OCI-LY1 (cell line): ENCODE results near the gene AP2B1.
"Not testable (repeated sequence)": the region's sequence is repeated elsewhere in the genome, so short reads cannot be mapped to it uniquely, and the experiment has no call there.

Source experiments
- H2AFZ ChIP-seq: fragments of 200-600 bp; sonication (generic), shearing (Covaris generic); 2 replicates; pipeline ENCODE4 v1.6.0; 2014; ENCODE audit warnings: antibody characterized with exemption, mild to moderate bottlenecking, low read length
- H3F3A ChIP-seq: fragments of 200-600 bp; sonication (generic), shearing (Covaris generic); 2 replicates; pipeline ENCODE4 v1.6.0; 2014; ENCODE audit warnings: mild to moderate bottlenecking, antibody characterized with exemption, low read length, moderate library complexity; ENCODE audit not compliant: insufficient read depth
- H3K27ac ChIP-seq: fragments of 200-600 bp; sonication (generic); 2 replicates; pipeline ENCODE4 v1.5.1; 2014; ENCODE audit warnings: low read length, mixed run types, mild to moderate bottlenecking, low read depth; ENCODE audit not compliant: poor library complexity, severe bottlenecking
- H3K27me3 ChIP-seq: fragments of 200-600 bp; sonication (generic); 2 replicates; pipeline ENCODE4 v1.6.0; 2014; ENCODE audit warnings: antibody characterized with exemption, mild to moderate bottlenecking, low read length, moderate library complexity; ENCODE audit not compliant: insufficient read depth
- H3K36me3 ChIP-seq: fragments of 200-600 bp; sonication (generic); 2 replicates; pipeline ENCODE4 v1.6.1; 2014; ENCODE audit warnings: mild to moderate bottlenecking, antibody characterized with exemption, low read length, moderate library complexity, mixed read lengths; ENCODE audit not compliant: insufficient read depth
- H3K4me1 ChIP-seq: fragments of 200-600 bp; sonication (generic); 2 replicates; pipeline ENCODE4 v1.5.1; 2014; ENCODE audit warnings: mild to moderate bottlenecking, low read length, moderate library complexity; ENCODE audit not compliant: insufficient read depth, severe bottlenecking
- H3K4me2 ChIP-seq: fragments of 200-600 bp; sonication (generic), shearing (Covaris generic); 2 replicates; pipeline ENCODE4 v1.6.1; 2014; ENCODE audit warnings: low read length
- H3K4me3 ChIP-seq: fragments of 200-600 bp; sonication (generic); 2 replicates; pipeline ENCODE4 v1.5.1; 2014; ENCODE audit warnings: low read length, low read depth, mild to moderate bottlenecking, mixed read lengths; ENCODE audit not compliant: poor library complexity, severe bottlenecking
- H3K79me2 ChIP-seq: fragments of 200-600 bp; shearing (Covaris generic); 2 replicates; pipeline ENCODE4 v1.6.1; 2016; ENCODE audit warnings: mixed run types, low read length, mixed read lengths; ENCODE audit not compliant: insufficient read depth
- H3K9ac ChIP-seq: fragments of 200-600 bp; sonication (generic), shearing (Covaris generic); 2 replicates; pipeline ENCODE4 v1.6.1; 2014; ENCODE audit warnings: mild to moderate bottlenecking, low read length, mixed read lengths
- H3K9me2 ChIP-seq: fragments of 200-600 bp; sonication (generic), shearing (Covaris generic); 2 replicates; pipeline ENCODE4 v1.6.1; 2014; ENCODE audit warnings: low read depth, mild to moderate bottlenecking, low read length, mixed read lengths
- H3K9me3 ChIP-seq: fragments of 200-600 bp; shearing (Covaris generic); 2 replicates; pipeline ENCODE4 v1.6.1; 2014; ENCODE audit warnings: low read length, mixed read lengths
- H4K20me1 ChIP-seq: fragments of 200-600 bp; sonication (generic), shearing (Covaris generic); 2 replicates; pipeline ENCODE4 v1.6.0; 2016; ENCODE audit warnings: mild to moderate bottlenecking, low read length; ENCODE audit not compliant: insufficient read depth
- EZH2 ChIP-seq: fragments of 200-600 bp; sonication (generic), shearing (Covaris generic); IDR thresholded peaks from 2 replicates; pipeline ENCODE4 v1.8.0; 2017; ENCODE audit warnings: borderline replicate concordance, mixed run types, mild to moderate bottlenecking, antibody characterized with exemption, low read length, moderate library complexity, mixed read lengths
- TF ChIP-seq, protein P1 (sequence below): fragments of 200-600 bp; sonication (generic), shearing (Covaris generic); IDR thresholded peaks from 2 replicates; pipeline ENCODE4 v1.5.1; 2017; ENCODE audit warnings: mild to moderate bottlenecking, antibody characterized with exemption, low read length, moderate library complexity, mixed read lengths

AP2B1 gene

GRCh38 chr17:35750526-35751395, 163.6 kb downstream of the AP2B1 start:
- H3K79me2 ChIP-seq: no peaks in the 10 kb centered on the region
- H3K9me3 ChIP-seq: no peaks in the 10 kb centered on the region
- no peak overlapping the region; the same call in 1 of the 2 replicates for H3K9ac ChIP-seq
- no peaks in the 10 kb centered on the region for H3K9me2 ChIP-seq
- no peaks in the 10 kb centered on the region for H3K36me3 ChIP-seq
- no peak overlapping the region for H3K27ac ChIP-seq
- no peak for TF ChIP-seq EZH2
- TF ChIP-seq, protein P1, sequence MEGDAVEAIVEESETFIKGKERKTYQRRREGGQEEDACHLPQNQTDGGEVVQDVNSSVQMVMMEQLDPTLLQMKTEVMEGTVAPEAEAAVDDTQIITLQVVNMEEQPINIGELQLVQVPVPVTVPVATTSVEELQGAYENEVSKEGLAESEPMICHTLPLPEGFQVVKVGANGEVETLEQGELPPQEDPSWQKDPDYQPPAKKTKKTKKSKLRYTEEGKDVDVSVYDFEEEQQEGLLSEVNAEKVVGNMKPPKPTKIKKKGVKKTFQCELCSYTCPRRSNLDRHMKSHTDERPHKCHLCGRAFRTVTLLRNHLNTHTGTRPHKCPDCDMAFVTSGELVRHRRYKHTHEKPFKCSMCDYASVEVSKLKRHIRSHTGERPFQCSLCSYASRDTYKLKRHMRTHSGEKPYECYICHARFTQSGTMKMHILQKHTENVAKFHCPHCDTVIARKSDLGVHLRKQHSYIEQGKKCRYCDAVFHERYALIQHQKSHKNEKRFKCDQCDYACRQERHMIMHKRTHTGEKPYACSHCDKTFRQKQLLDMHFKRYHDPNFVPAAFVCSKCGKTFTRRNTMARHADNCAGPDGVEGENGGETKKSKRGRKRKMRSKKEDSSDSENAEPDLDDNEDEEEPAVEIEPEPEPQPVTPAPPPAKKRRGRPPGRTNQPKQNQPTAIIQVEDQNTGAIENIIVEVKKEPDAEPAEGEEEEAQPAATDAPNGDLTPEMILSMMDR: no peak
- no peaks in the 10 kb centered on the region for H3F3A ChIP-seq
- H4K20me1 ChIP-seq: no peaks in the 10 kb centered on the region
- H3K4me2 ChIP-seq: peak overlapping the region; percentile 51
- H3K27me3 ChIP-seq: peaks cover 15% of the 10 kb centered on the region
- H2AFZ ChIP-seq: no peak overlapping the region
- peaks cover 9% of the 10 kb centered on the region for H3K4me1 ChIP-seq
- H3K4me3 ChIP-seq: no peak overlapping the region

- H3K4me3 ChIP-seq, H3K4me1 ChIP-seq, H3K9me3 ChIP-seq, H4K20me1 ChIP-seq, H3K9me2 ChIP-seq, H3K36me3 ChIP-seq, H3K79me2 ChIP-seq, H3K4me2 ChIP-seq, H2AFZ ChIP-seq, H3K27ac ChIP-seq, H3F3A ChIP-seq, H3K9ac ChIP-seq: not testable (repeated sequence)
- H3K27me3 ChIP-seq: peaks cover 15% of the 10 kb centered on the region
Observed at GRCh38 chr17:35751541-35751940, 164.4 kb downstream of the AP2B1 start.

- H3K27me3 ChIP-seq: peaks cover 15% of the 10 kb centered on the region
- no peaks in the 10 kb centered on the region for H3K36me3 ChIP-seq
- H3K4me2 ChIP-seq: no peak overlapping the region
- H3K4me3 ChIP-seq: no peak overlapping the region
- H3F3A ChIP-seq: no peaks in the 10 kb centered on the region
- H3K27ac ChIP-seq: no peak overlapping the region
- no peaks in the 10 kb centered on the region for H3K79me2 ChIP-seq
- TF ChIP-seq, protein P1: no peak
- TF ChIP-seq EZH2: no peak
- H3K4me1 ChIP-seq: peaks cover 9% of the 10 kb centered on the region
- H3K9me2 ChIP-seq: no peaks in the 10 kb centered on the region
- no peak overlapping the region for H2AFZ ChIP-seq
- no peaks in the 10 kb centered on the region for H4K20me1 ChIP-seq
- H3K9ac ChIP-seq: no peak overlapping the region
- H3K9me3 ChIP-seq: no peaks in the 10 kb centered on the region
Observed at GRCh38 chr17:35752471-35752870, 165.3 kb downstream of the AP2B1 start.
